H1 (cell line): ENCODE results near the gene C1orf74. TPM values are rescaled to one million over a fixed set of nuclear protein-coding genes. Genes with fewer than 3 reads are reported as not detected.

ENCODE experiments used
- ATF3 ChIP-seq: IDR thresholded peaks from 2 replicates; pipeline ENCODE4 v1.6.1; 2011; ENCODE audit warnings: low read depth, mild to moderate bottlenecking, low read length; ENCODE audit not compliant: insufficient read depth
- BCL11A ChIP-seq, 2 experiments: IDR thresholded peaks; one replicate each; pipeline ENCODE4 v1.6.1; 2011; ENCODE audit warnings: low read depth in 2 of 2, low read length in 2 of 2, mild to moderate bottlenecking in 2 of 2
- CTCF ChIP-seq, 3 experiments: IDR thresholded peaks; 1 replicate in 2 of 3; 2 replicates in 1 of 3; pipeline versions ENCODE4 v1.5.1 to v1.6.1; 2011; ENCODE audit warnings: low read length in 3 of 3, mild to moderate bottlenecking in 3 of 3, inconsistent platforms in 2 of 3, low read depth in 1 of 3, moderate library complexity in 1 of 3; ENCODE audit not compliant: insufficient read depth in 1 of 3; ENCODE audit errors: control extremely low read depth in 1 of 3
- E2F6 ChIP-seq: IDR thresholded peaks from 2 replicates; pipeline ENCODE4 v1.6.1; 2012; ENCODE audit warnings: inconsistent platforms
- FOSL1 ChIP-seq: IDR thresholded peaks from 2 replicates; pipeline ENCODE4 v1.6.1; 2011; ENCODE audit warnings: mild to moderate bottlenecking, low read depth, low read length, moderate library complexity; ENCODE audit not compliant: insufficient read depth
- GABPA ChIP-seq: IDR thresholded peaks from 2 replicates; pipeline ENCODE4 v1.6.1; 2011; ENCODE audit warnings: mild to moderate bottlenecking, low read length, moderate library complexity, borderline replicate concordance; ENCODE audit not compliant: insufficient read depth
- KDM5A ChIP-seq: fragments of 200-600 bp; IDR thresholded peaks from 2 replicates; pipeline ENCODE4 v1.7.1; 2012; ENCODE audit warnings: mild to moderate bottlenecking, low read length, inconsistent platforms, mixed read lengths
- TCF12 ChIP-seq: IDR thresholded peaks from 2 replicates; pipeline ENCODE4 v1.6.1; 2011; ENCODE audit warnings: low read depth, mild to moderate bottlenecking, low read length
- polyA plus RNA-seq, 7 experiments: library from polyadenylated mRNA; depleted of rRNA in 3 of 7; stranded (reverse) in 5 of 7; unstranded in 2 of 7; fragments of >200 nt in 5 of 7; fragments of 200-250 nt in 2 of 7; gene quantifications; 1 replicate in 5 of 7; 2 replicates in 1 of 7; 4 replicates in 1 of 7; pipeline versions ENCODE4 v1.2.1 to v1.2.3, GENCODE V29; 2011 to 2013; ENCODE audit warnings: missing spikeins in 2 of 7, mixed read lengths in 2 of 7
- total RNA-seq: library from RNA; stranded (reverse); fragmentation: NEBNext Ultra II Directional; extraction: Animal tissue kit (Norgen Biotek cat#: 25700); gene quantifications from 2 replicates; pipeline ENCODE4 v1.2.1, GENCODE V29; 2021

Gene C1orf74
- total and polyA plus RNA-seq, 2 of the 8 experiments (the other 6 are each of a cell fraction or from before 2014, with no cell fraction given), result 3.1 to 3.9 TPM

- TF ChIP-seq CTCF (IDR thresholded peaks at IDR 0.05; ENCODE audit: control extremely low read depth in 1 of 3, insufficient read depth in 1 of 3, low read depth in 1 of 3, low read length in 3 of 3) (no peak), ATF3 (no peak), KDM5A (no peak), FOSL1 (no peak), TCF12 (no peak), GABPA (no peak), BCL11A (IDR thresholded peaks at IDR 0.05; ENCODE audit: low read depth in 2 of 2, low read length in 2 of 2) (no peak), E2F6 (no peak)
Measured at GRCh38 chr1:209767706-209768105, 16.7 kb downstream of the C1orf74 start (continued).
